HG02938 (cell line): Measurements from ENCODE around the gene ENAM.
A peak's percentile ranks its signal among the peaks of the same experiment; 100 is the strongest.
"Not testable (repeated sequence)": the region's sequence is repeated elsewhere in the genome, so short reads cannot be mapped to it uniquely, and the experiment has no call there.

Experiments
- ATAC-seq: cut with Tn5 transposase; IDR thresholded peaks from one replicate; pipeline ENCODE4 v1.9.1; 2021; ENCODE audit warnings: mild to moderate bottlenecking, moderate library complexity; ENCODE audit not compliant: unreplicated experiment

The ENAM gene

DNA sequence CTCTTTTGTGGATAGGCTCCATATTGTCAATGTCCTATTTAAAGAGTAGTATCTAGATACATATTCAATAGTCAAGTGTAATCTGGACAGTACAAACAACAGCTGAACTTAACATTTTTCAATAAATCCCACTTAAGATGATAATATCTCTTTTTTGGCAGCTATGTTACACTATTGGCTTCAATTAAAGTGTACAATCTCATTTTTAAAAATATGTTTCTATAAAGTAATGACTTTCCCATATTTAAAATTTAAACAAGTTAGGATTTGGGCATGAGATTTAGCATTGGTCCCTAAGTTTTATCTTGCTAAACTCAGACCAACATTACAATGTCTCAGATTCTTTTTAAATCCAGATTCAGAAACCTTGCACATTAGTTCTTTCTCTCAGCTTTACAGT lies 45.6 kb downstream of the ENAM start:
- ATAC-seq = no peak

DNA sequence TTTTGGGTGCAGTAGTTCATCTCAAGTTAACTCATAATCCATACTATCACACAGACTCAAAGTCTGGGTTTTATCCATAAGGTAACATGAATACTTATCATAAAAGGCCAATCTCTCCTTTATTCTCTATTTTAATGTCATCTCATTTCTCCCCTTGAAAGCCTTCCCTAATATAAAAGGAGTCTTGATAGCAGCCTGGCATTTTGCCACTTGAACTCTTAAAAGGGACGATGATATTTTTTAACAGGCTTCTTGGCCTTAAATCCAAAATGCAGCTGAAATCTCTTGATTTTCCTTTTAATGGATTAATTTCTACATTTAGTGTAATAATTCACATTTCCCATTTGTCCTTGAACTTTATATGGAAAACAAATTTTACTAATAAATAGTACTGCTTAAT lies 46.2 kb downstream of the ENAM start:
- ATAC-seq = no peak

DNA sequence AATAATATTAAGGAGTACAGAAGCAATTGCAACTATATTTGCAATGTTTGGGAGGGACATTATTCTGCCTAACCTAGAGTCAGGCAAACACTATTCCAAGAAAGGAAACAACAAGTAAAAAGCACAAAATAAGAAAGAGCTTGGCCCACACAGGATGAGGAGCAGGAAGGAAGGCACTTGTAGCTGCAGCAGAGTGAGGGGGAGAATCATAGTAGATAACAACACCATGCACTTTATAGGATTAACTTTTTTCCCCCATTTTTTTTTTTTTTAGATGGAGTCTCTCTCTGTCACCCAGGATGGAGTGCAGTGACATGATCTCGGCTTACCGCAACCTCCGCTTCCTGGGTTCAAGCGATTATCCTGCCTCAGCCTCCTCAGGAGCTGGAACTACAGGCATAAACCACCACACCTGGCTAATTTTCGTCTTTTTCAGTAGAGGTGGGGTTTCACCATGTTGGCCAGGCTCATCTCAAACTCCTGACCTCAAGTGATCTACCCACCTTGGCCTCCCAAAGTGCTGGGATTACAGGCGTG lies 48.1 kb downstream of the ENAM start:
- no peak for ATAC-seq

DNA sequence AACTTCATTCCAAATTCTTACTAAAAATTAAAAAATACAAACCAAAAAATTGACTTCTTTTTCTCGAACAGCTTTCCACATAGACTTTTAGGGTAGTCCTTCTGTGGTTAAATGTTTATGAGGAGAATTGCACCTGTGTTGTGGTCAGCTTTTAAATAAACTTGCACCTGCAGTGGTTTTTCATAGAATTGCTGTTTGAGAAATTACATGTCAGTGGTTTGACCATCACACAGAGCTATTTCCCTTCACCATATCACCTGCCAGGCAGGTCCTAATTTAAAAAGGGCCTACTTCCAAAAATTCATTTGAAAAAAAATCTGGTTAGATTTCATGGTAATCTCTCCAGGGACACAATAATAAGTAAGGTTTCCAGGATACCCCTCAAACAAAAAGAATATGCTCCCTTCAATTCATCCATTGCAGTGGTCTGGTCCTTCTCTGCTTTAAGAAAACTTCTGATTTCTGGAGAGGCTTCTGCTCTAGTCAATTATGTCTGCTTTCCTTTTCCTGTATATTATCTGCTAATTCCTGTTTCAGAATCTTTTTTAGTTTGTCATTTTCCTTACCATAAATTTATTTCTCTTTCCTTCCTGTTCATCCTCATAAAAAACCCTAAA lies 49.9 kb downstream of the ENAM start:
- ATAC-seq = peak; percentile 69

DNA sequence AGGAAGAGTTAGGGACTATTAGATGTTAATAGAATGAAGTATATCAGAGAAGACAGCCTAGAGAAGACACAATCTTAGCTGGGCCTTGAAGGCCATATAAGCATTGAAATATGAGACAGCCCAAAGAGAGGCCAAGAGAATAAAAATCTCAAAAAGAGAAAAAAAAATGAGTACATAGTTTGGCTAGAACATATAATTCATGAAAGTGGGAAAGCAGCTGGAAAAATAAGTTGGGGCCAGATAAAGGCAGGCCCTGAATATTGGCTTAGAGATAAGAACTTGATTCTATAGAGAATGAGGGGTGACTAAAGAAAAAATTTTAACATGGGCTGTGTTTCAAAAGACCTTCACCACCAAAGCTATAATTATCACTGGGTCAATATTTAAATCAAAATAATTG lies 52.4 kb downstream of the ENAM start:
- ATAC-seq = no peak

DNA sequence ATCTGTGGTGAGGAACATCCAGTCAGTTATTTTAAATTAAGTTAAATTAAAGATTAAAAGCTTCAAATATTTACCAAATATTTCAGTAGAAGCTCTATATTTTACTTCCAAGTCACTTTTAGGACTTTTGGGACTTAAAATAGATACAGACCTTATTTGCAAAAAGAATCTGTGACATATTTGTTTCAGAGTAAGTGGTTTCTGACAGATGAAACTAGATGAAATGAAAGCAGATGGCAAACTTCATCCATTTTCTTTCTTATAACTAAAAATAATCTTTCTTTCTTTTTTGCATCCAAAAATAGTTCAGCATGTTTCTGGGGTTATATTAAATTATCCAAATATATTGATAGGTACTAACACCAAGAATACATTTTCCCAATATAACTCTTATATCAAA lies 53.2 kb downstream of the ENAM start:
- peak; percentile 65 for ATAC-seq

DNA sequence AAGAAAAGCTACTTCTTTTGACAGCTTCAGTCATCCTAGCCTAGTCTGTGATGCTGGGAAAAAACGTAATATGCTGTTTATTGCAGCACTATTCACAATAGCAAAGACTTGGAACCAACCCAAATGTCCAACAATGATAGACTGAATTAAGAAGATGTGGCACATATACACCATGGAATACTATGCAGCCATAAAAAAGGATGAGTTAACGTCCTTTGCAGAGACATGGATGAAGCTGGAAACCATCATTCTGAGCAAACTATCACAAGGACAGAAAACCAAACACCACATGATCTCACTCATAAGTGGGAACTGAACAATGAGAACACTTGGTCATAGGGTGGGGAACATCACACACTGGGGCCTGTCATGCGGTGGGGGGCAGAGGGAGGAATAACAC lies 53.6 kb downstream of the ENAM start:
- not testable (repeated sequence) for ATAC-seq

DNA sequence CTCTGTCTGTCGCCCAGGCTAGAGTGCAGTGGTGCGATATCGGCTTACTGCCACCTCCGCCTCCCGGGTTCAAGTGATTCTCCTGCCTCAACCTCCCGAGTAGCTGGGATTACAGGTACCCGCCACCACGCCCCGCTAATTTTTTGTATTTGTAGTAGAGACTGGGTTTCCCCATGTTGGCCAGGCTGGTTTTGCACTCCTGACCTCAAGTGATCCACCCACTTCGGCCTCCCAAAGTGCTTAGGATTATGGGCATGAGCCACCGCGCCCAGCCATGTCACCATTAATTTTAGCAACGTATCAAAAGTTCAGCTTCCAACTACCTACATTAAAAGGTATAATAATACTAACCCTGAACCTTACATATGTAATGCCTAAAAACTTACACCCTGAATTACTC lies 58.8 kb downstream of the ENAM start:
- no peak for ATAC-seq

DNA sequence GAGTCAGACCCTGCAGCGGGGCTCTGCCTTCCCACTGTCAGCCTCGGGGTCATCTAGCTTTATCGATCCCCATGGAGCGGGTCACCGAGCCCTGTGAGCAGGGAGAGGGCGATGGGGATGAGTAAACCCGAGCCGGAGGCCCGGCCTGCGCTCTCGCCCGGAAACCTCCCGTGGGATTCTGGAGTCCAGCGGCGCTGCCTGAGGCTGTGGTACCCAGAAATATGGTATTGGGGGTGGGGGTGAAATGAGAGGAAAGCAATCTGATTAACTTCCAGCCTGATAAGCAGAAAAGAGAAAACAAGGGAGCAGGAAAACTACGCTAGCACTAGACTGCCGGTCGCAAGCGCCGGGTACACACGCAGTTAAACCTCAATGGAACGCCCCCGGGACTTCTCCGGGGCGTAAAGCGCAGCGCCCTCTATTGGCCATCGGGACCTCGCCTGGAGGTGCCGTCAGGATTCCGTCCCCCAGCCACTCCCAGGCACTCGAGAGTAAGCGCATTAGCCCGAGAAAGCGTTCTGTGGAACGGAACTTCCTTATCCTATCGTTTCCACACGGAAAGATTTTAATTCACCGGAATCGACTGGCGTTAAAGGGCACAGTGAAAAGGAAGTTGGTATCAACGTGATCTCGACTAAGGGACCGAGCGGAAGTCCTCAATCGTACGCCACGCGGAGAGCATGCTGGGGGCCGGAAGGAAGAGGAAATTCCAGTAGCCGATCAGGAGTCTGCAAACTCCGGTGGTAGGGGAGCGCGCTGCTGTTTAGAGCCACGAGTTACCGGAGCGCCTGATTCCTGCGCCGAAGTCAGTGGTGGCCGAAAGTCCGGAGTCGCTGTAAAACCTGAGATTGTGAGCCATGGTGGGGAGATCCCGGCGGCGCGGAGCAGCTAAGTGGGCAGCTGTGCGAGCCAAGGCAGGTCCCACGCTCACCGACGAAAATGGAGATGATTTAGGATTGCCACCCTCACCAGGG lies 59.6 kb downstream of the ENAM start, which contains the start of gene UTP3:
Gene UTP3 (plus strand): TSS at position 712 of the 974 bp plus-strand sequence. CDS start 146 bp downstream, at position 858.
- ATAC-seq = peak; percentile 95

DNA sequence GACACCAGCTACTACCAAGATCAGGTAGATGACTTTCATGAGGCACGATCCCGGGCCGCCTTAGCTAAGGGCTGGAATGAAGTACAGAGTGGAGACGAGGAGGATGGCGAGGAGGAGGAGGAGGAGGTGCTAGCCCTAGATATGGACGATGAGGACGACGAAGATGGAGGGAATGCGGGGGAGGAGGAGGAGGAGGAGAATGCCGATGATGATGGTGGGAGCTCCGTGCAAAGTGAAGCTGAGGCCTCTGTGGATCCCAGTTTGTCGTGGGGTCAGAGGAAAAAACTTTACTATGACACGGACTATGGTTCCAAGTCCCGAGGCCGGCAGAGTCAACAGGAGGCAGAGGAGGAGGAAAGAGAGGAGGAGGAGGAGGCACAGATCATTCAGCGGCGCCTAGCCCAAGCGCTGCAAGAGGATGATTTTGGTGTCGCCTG lies 60.3 kb downstream of the ENAM start:
- peak; percentile 5 for ATAC-seq

DNA sequence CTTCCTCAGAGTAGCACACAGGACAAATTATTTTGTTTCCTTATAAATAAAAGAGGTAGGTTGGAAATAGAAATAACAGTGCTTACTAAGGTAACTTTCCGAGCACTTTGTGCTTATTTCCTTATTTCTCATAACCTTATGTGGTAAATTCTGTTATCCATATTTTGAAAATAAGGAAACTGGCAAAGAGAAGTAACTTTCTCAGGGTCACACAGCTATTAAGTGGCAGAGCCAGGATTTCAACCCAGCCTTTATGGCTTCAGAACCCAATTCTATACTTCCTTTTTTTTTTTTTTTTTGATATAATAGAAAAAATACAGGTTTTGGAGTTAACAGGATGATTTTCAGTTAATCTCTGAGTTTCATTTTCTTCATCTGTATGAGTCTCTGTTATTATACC lies 63.1 kb downstream of the ENAM start:
- no peak for ATAC-seq

DNA sequence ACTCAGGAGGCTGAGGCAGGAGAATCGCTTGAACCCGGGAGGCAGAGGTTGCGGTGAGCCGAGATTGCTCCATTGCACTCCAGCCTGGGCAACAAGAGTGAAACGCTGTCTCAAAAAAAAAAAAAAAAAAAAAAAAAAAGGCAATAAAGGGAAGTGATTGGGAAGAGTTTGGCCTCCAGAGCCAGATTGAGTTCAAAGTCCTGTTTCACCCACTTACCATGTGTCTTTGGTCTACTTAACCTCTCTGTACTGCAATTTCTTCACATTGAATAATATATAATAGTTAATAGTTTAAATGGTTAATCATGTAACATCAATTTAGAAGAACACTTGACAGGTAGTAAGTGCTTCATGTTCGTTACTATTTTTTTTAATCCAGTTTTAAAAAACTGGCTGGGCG lies 66.1 kb downstream of the ENAM start:
- not testable (repeated sequence) for ATAC-seq
